ENCODE measurements around the gene ANKRD55. TPM values are rescaled to one million over a fixed set of nuclear protein-coding genes. Genes with fewer than 3 reads are reported as not detected.
A peak's percentile ranks its signal among the peaks of the same experiment; 100 is the strongest.
"Not testable (repeated sequence)": the region's sequence is repeated elsewhere in the genome, so short reads cannot be mapped to it uniquely, and the experiment has no call there.

The ANKRD55 gene
- total and polyA plus RNA-seq, 9 of the 15 experiments (the other 6 are each of a cell fraction or from before 2014, with no cell fraction given), result 3.4 to 10.6 (median 6.5) TPM

- H3K27ac ChIP-seq (ENCODE audit: extremely low read depth, low read depth, low read length); H3K36me3 ChIP-seq (ENCODE audit: control insufficient read depth, insufficient read depth, low read length); H3K4me3 ChIP-seq; BruUV-seq (replicated peaks); FAIRE-seq; CTCF ChIA-PET (ENCODE audit: low intra/inter-chr PET ratio); H4K20me1 ChIP-seq (replicated peaks; ENCODE audit: control insufficient read depth, insufficient read depth, low read length); POLR2A ChIA-PET; H3K9me1 ChIP-seq (ENCODE audit: control insufficient read depth, insufficient read depth, low read length); H2AFZ ChIP-seq (ENCODE audit: low read depth, low read length); H3K9ac ChIP-seq (ENCODE audit: insufficient read depth in 1 of 2, low read depth in 2 of 2, low read length in 2 of 2); H3K4me1 ChIP-seq (replicated peaks in 1 of 2; ENCODE audit: control insufficient read depth in 2 of 2, insufficient read depth in 2 of 2, low read length in 2 of 2); ATAC-seq; in situ Hi-C loops (cut with MboI); H3K27me3 ChIP-seq (ENCODE audit: control insufficient read depth in 2 of 2, insufficient read depth in 2 of 2, low read length in 2 of 2); H3K79me2 ChIP-seq (ENCODE audit: control insufficient read depth, insufficient read depth, low read length); H3K9me3 ChIP-seq (replicated peaks; ENCODE audit: control insufficient read depth, insufficient read depth, low read depth, low read length); H3K4me2 ChIP-seq (ENCODE audit: insufficient read depth, low read length); DNase-seq (ENCODE audit: extremely low read depth in 1 of 4, low spot score in 3 of 4): not testable (repeated sequence)
- peak in 1 of 2 experiments; percentile 99 for TF ChIP-seq AFF1 (IDR thresholded peaks at IDR 0.05; ENCODE audit: low read depth in 1 of 2, partially characterized antibody in 2 of 2)
- intact Hi-C loops (cut with micrococcal nuclease), result loop anchor here (5.0 to 10.0 kb wide), 2 partner anchors 207 to 1029 kb away; partner anchors contain the start of gene CDC20B
Measured at GRCh38 chr5:56203936-56204335, 29.2 kb downstream of the ANKRD55 start.

All from K562 (cell line).